SK-N-SH (cell line): ENCODE data around the gene P2RX5.

ENCODE experiments used
- CTCF ChIP-seq: fragments of 200-600 bp; sonication (generic); IDR thresholded peaks from 2 replicates; pipeline ENCODE4 v1.6.1; 2017; ENCODE audit warnings: antibody characterized with exemption, mild to moderate bottlenecking, moderate library complexity
- FOSL2 ChIP-seq: IDR thresholded peaks from 2 replicates; pipeline ENCODE4 v1.4.0; 2012; ENCODE audit warnings: low read depth, mild to moderate bottlenecking, moderate library complexity, borderline replicate concordance
- MXI1 ChIP-seq: IDR thresholded peaks from 2 replicates; pipeline ENCODE4 v1.6.1; 2012; ENCODE audit warnings: mild to moderate bottlenecking, low read depth, low read length, improper control_type of control experiment
- YY1 ChIP-seq: IDR thresholded peaks from 2 replicates; pipeline ENCODE4 v1.4.0; 2012; ENCODE audit warnings: low read depth, mild to moderate bottlenecking
- ZBTB33 ChIP-seq: IDR thresholded peaks from 2 replicates; pipeline ENCODE4 v1.4.0; 2012; ENCODE audit warnings: low read depth, borderline replicate concordance

DNA sequence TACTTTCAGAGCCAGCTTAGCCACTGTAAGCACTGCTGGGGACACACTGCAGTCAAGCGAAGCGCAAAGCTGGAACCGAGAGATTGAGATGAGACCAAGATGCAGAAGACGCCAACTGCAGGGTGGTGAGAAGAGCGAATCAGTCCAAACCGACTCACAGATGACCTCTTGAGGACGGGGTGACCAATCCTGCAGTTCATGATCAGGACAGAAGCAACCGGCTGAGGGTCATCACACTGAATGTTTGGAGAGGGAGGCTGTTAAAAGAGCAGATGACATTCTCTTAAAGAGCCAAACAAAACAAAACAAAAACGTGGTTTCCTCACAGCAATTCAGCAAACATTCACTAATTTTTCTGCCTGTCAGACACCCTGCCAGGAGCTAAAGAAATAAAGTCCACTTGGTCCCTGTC lies 36.3 kb upstream of the P2RX5 start:
- TF ChIP-seq ZBTB33 (no peak), CTCF (no peak), FOSL2 (no peak), MXI1 (no peak), YY1 (no peak)
